Stimulated activated CD4-positive, alpha-beta T cell treated with anti-CD3 and anti-CD28 coated beads, Interleukin-4, amount 100 ng/mL, for 1 hour (primary cell): Measurements from ENCODE around the gene CD79A.
"Not testable (repeated sequence)": the region's sequence is repeated elsewhere in the genome, so short reads cannot be mapped to it uniquely, and the experiment has no call there.

ENCODE experiments used
- DNase-seq: peaks from one replicate; pipeline ENCODE4 v3.0.0-alpha.2; 2020

The CD79A gene

DNA sequence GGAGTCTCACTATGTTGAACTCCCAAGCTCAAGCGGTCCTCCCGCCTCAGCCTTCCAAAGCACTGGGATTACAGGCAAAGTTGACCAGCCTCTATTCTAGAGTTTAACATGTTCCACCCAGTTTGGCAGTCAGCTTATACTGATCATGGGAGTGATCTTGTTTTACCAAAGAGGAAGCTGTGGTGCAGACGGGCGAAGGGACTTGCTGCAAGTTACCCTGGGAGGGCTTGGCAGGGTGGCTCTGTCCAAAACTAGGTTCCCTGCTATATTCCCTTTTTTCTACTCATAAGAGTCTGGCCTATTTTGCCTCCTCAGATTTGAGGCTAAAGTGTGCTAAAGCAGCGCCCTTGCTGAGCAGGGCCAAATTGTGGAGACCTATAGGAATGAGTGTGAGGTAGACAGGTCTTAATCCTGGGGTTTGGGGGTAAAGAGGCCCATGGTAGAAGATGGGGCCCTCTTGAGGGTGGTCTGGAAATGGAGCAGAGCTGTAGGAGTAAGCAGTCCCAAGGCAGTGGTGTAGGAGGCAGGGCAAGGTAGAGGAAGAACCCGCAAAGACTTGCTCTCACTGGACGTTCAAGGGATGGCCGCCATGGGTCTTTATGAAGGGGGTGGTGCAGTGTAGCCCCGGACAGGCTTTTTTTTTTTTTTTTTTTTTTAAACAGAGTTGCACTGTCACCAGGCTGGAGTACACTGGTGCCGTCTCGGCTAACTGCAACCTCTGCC, 13.7 kb upstream of the CD79A start:
- no peak for DNase-seq

DNA sequence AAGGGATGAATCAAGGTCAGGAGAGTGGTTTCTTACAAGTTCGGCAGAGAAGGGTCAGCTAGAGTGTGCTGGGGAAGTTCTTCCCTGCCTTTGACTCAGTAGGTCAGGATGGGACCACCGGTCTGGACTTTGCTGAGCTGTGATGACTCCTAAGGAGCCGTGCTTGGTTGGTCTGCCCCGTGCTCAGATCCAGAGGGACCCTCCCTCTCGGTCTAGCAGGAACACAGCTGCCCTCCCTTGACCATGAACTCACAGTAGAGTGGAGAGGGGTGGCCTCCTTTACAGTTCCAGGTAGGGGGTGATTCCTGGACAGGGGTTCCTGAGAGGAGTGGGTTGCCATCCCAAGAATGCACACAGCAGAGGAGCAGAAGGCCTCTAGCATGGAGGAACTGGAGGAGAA, 12.7 kb upstream of the CD79A start:
- DNase-seq = no peak

- DNase-seq = no peak
Measured at GRCh38 chr19:41866284-41866683, 10.8 kb upstream of the CD79A start.

DNA sequence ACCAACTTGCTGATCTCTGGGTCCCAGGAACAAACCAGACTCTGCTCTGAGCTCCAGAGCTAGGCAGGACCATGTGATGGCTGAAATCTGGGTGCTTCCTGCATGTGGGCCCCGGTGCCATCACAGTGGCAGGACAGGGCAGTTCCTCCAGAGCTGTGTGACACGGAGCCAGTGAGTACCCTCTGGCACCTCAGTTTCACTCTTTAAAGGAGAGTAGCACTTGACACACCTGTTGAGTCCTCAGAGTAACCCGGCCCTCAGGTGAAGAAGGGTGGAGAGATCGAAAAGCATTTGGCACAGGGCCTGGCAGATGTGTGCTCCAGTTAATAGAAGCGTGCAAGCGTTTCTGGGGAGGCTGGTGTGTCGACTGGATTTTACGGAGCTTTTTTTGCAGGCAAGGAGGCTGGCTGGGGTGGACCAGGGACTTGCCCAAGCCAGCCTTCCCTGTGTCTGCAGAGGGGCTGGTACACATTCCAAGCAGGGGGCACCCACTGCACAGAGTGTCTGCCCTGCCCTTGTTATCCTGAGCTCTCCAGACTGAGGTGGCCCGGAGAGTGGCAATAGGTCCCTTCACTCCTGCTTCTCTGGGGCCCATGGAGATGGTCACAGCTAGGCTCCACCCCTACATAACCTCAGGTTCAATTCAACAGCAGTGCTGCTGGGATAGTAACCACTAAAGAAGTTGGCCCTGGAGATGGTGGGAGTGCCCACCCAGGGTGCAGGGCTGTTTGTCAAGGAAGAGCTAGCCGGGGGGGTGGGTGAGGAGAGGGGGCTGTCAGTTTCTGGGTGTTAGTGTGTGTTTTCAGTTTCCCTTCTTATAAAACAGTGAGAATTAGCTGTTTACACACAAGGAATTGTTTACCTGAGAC, 8.7 kb upstream of the CD79A start:
- no peak for DNase-seq

DNA sequence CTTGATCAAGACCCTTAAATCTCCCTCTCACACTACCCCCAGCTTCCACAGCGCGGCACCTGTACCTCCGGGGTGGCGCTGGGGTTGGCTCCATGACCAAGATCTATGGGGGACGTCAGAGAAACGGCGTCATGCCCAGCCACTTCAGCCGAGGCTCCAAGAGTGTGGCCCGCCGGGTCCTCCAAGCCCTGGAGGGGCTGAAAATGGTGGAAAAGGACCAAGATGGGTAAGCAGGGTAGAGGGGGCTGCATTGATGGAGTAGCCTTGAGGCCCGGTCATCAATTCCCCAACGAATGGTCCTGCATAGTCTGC, 8.1 kb upstream of the CD79A start:
- DNase-seq = no peak

- DNase-seq = no peak
Measured at GRCh38 chr19:41869374-41869955, 7.6 kb upstream of the CD79A start.

- DNase-seq = no peak
Measured at GRCh38 chr19:41870401-41870873, 6.6 kb upstream of the CD79A start.

DNA sequence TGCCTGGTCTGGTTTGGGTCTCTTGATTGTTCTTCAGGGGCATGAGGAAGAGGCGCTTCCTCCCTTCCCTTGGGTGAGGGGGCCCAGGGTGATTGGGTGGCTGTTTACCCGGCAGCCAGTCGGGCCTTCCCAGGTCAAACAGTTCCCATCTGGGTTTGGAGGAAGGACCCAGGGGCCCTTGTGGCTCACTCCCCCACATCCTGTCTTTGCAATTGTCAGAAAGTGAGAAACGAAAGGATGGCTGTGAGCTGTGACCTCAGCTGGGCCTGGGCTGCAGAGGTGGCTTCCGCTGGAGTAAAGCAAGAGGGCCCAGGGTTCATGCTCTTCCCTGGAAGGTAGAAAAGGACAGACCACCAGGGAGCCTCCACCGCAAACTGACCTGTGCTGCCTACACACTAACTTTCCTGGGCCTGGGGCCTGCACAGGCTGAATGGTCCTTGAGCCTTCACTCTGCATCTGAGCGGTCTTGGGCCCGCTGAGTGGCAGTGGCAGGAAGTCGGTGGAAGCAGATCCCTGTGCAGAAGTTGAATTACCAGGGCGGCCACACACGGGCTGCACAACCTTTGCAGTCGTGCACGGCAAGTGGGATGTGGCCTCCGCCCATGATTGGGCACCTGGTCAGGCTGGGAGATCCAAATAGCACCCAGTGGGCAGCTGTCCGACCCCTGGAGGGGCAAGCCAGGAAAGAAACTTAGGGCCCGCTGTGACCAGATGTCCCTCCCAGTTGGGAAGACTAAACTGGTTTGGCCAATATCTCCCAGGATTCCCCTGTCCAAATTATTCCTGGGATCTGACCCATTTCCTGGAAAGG, 5.3 kb upstream of the CD79A start:
- DNase-seq = peak; percentile 53

- DNase-seq = no peak
Measured at GRCh38 chr19:41872384-41872774, 4.7 kb upstream of the CD79A start.

DNA sequence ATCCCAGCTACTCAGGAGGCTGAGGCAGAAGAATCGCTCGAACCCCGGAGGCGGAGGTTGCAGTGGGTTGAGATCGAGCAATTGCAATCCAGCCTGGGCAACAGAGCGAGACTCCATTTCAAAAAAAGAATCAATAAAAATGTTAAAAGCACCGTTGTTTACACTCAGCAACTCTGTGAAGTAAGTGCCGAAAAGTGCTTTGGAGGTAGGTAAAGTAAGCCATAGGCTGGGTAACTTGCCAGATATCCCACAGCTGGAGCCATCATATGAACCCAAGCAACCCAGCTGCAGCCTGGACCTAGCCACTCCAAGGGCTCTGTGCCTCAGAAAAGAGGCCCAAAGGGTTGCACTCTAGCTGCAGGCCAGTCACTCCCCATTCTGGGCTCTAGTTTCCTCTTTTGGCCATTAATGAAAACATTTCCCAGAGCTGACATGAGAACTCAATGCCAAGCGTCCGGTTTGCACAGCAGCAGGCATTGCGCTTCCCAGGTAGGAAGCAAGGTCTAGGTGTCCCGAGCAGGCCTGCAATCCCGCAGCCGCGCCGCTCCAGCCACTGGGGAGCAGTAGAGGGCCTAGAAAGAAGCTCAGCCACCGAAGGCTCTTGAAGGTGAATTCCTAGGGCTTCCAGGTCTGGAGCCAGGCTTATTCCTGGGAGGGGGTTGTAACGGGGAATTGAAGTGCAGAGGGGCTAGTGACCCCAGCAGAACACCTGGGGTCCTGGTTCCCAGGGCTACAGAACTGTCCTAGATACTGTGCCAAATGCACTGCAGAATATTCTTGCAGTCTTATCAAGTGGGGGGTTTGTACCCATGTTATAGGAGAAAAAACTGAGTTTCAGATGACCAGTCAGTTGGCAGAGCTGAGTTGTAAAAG, 4.1 kb upstream of the CD79A start:
- peak; percentile 73 for DNase-seq

GRCh38 chr19:41875973-41876372, 1.1 kb upstream of the CD79A start:
- not testable (repeated sequence) for DNase-seq

GRCh38 chr19:41877916-41878905, 1.1 kb downstream of the CD79A start:
- no peak for DNase-seq

- no peak for DNase-seq
Measured at GRCh38 chr19:41879080-41879479, 2.0 kb downstream of the CD79A start.

- DNase-seq = no peak
Measured at GRCh38 chr19:41879670-41880328, 2.7 kb downstream of the CD79A start.

DNA sequence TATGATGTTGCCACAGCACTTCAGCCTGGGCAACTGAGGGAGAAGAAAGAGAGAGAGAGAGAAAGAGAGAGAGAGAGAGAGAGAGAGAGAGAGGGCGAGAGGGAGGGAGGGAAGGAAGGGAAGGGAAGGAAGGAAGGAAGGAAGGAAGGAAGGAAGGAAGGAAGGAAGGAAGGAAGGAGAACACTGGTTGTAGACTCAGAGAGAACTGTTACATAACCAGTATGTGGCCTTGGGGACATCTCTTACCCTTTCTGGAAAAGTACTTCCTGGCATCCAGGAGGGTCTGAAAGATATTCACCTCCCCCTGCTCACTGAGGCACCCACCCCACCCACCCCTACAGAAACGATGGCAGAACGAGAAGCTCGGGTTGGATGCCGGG, 3.2 kb downstream of the CD79A start:
- no peak for DNase-seq

DNA sequence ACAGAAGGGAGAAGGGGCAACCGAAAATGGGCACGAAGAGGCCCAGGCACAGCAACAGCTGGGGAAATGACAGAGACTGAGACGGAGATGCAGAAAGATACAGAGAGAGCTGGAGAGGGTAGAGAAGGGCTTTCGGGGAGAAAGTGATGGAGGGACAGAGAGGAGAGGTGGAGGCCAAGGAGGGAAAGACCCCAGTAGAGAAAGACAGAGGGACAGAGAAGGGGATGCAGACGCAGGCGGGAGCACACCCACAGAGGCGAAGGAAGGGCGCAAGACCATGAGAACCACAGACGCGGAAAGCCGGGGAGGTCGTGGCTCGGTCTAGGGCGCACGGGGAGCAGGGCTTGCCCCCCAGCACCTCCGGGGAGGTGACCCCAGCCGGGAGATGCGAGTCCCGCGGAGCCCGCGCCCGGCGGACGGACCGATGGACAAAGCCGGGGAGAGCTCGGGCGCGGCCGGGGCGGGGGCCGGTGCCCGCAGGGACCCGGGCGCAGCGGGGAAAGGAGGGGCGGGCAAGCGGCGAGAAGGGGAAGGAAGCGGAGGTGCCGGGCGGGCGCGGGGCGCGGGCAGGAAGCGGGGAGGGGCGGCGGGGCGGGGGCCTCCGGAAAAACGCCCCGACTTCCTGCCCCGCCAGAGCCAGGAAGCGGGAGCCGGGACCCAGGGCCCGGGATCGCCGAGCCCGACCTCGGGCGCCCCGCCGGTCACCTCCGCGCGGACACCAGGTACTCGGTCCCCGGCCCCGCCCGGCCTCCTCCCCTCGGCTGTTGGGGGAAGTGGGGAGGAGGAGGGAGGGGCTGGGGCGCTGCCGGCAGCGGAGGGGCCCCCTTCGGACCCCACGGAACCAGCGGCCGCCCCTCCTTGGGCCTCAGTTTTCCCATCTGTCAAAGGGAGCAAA, 5.7 kb downstream of the CD79A start, which contains the start of gene ARHGEF1:
ARHGEF1 (plus strand) TSS at position 617 of the 895 bp plus-strand sequence. CDS start 4,899 bp downstream, outside the sequence.
- DNase-seq = peak; percentile 64

GRCh38 chr19:41883463-41883820, 6.4 kb downstream of the CD79A start:
- no peak for DNase-seq

DNA sequence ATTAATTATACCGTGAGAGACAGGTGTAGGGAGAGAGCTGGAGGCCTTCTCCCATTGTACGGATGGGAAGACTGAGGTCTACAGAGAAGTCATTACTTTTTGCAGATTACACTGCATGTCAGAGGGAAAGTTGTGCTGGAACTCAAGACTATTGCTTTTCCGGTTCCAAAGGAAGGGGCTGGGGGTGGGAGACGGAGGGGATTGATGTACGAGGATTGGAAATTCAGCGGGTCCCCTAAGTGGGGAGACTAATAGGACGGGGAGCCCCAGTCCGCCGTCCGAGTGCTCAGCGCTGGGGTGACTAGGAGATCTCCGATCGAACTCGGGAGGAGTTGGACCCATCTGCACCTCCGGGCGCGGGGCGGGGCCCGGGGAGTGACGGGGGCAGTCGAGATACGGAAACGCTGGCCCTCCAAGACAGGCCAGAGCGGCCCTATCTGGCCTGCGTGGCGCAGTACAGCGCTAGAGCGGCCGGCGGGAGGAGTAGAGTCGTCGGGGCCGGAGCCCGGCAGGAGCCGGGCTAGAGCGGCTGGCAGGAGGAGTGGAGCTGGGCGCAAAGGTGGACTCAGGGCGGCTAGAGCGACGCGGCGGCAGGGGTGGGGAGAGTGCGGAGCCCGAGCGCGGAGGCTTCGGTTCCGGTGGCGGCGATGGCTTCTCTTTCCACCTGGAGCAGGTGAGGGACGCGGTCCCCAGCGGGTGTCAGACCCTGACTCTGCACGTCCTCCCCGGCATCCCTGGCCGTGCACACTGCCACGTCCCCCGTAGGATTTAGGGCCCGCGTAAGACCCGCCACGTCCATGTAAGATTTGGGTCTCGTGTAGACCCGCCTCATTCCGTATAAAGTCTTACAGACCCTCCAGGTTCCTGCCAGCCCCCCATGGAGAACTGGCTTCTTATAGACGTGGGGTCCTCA, 7.0 kb downstream of the CD79A start:
- peak; percentile 88 for DNase-seq
